Prostate gland (tissue), 2 donors: Measurements from ENCODE around the gene EXOSC7.

Experiments
- CTCF ChIP-seq, 4 experiments: fragments of 200-600 bp in 2 of 4; fragments of 450-650 bp in 2 of 4; sonication (generic) in 2 of 4; IDR thresholded peaks; 1 replicate in 3 of 4; 2 replicates in 1 of 4; pipeline ENCODE4 v1.5.1; 2016 to 2019; ENCODE audit warnings: antibody characterized with exemption in 4 of 4, mild to moderate bottlenecking in 2 of 4, moderate library complexity in 2 of 4
- POLR2A ChIP-seq: fragments of 450-650 bp; IDR thresholded peaks from one replicate; pipeline ENCODE4 v1.6.1; 2016; ENCODE audit warnings: antibody characterized with exemption, mild to moderate bottlenecking
- POLR2AphosphoS5 ChIP-seq: sonication (generic); formaldehyde crosslinking; IDR thresholded peaks from one replicate; pipeline ENCODE4 v1.6.1; 2017; ENCODE audit warnings: antibody characterized with exemption

- TF ChIP-seq CTCF (IDR thresholded peaks at IDR 0.05) (no peak), POLR2A (no peak), POLR2AphosphoS5 (no peak)
Measured at GRCh38 chr3:45057557-45057956, 81.5 kb downstream of the EXOSC7 start.
